OCI-LY7 (cell line): ENCODE measurements around the gene DSE. TPM values are rescaled to one million over a fixed set of nuclear protein-coding genes. Genes with fewer than 3 reads are reported as not detected.

Experiments
- BruUV-seq: library from RNA; stranded (reverse); fragments of 400-500 nt; replicated peaks from 2 replicates; lab custom pipeline; 2021; lab: Mats Ljungman, UMichigan
- CTCF ChIA-PET: fragments of 300-600 bp; sonication (Branson Sonifier 250); formaldehyde crosslinking; loops from one replicate; lab custom pipeline; 2022; ENCODE audit warnings: antibody characterized with exemption; ENCODE audit not compliant: unreplicated experiment; lab: Charles Lee
- POLR2A ChIA-PET: fragments of 300-600 bp; sonication (Branson Sonifier 250); formaldehyde crosslinking; loops from one replicate; lab custom pipeline; 2022; ENCODE audit warnings: antibody characterized with exemption; lab: Charles Lee
- DNase-seq: peaks from one replicate; pipeline ENCODE4 v3.0.0-alpha.2; 2015; ENCODE audit warnings: low spot score
- H2AFZ ChIP-seq: fragments of 200-600 bp; sonication (generic), shearing (Covaris generic); 2 replicates; pipeline ENCODE4 v1.6.1; 2014; ENCODE audit warnings: mild to moderate bottlenecking, antibody characterized with exemption, low read length, moderate library complexity
- H3K27ac ChIP-seq: fragments of 200-600 bp; sonication (generic); 2 replicates; pipeline ENCODE4 v1.5.1; 2014; ENCODE audit warnings: mixed run types, low read depth, mild to moderate bottlenecking, moderate library complexity, low read length, inconsistent platforms; ENCODE audit not compliant: poor library complexity, severe bottlenecking
- H3K36me3 ChIP-seq: fragments of 200-600 bp; sonication (generic); 2 replicates; pipeline ENCODE4 v1.6.1; 2014; ENCODE audit warnings: mild to moderate bottlenecking, antibody characterized with exemption, low read length, moderate library complexity, mixed read lengths; ENCODE audit not compliant: insufficient read depth
- H3K4me1 ChIP-seq: fragments of 200-600 bp; sonication (generic); 2 replicates; pipeline ENCODE4 v1.5.1; 2014; ENCODE audit warnings: mild to moderate bottlenecking, low read length; ENCODE audit not compliant: insufficient read depth, poor library complexity, severe bottlenecking
- H3K4me2 ChIP-seq: fragments of 200-600 bp; sonication (generic); 2 replicates; pipeline ENCODE4 v1.6.1; 2014; ENCODE audit warnings: mild to moderate bottlenecking, low read length
- H3K4me3 ChIP-seq: fragments of 200-600 bp; sonication (generic); 2 replicates; pipeline ENCODE4 v1.5.1; 2014; ENCODE audit warnings: mild to moderate bottlenecking, low read depth, low read length; ENCODE audit not compliant: poor library complexity, severe bottlenecking
- H3K79me2 ChIP-seq: fragments of 200-600 bp; sonication (generic); 2 replicates; pipeline ENCODE4 v1.6.1; 2016; ENCODE audit warnings: low read depth, mild to moderate bottlenecking, low read length, moderate library complexity, mixed read lengths; ENCODE audit not compliant: insufficient read depth
- H3K9me2 ChIP-seq: fragments of 200-600 bp; sonication (generic); 2 replicates; pipeline ENCODE4 v1.6.1; 2016; ENCODE audit warnings: mild to moderate bottlenecking, low read length, mixed read lengths; ENCODE audit not compliant: insufficient read depth
- H3K9me3 ChIP-seq: fragments of 200-600 bp; sonication (generic); 2 replicates; pipeline ENCODE4 v1.6.1; 2014; ENCODE audit warnings: mild to moderate bottlenecking, mixed run types, low read length, mixed read lengths
- H4K20me1 ChIP-seq: fragments of 200-600 bp; sonication (generic); 2 replicates; pipeline ENCODE4 v1.6.1; 2014; ENCODE audit warnings: mild to moderate bottlenecking, antibody characterized with exemption, low read length, moderate library complexity, mixed read lengths; ENCODE audit not compliant: insufficient read depth
- CTCF ChIP-seq: fragments of 200-600 bp; sonication (generic); conservative IDR thresholded peaks from 2 replicates; pipeline ENCODE4 v1.5.1; 2014; ENCODE audit warnings: mild to moderate bottlenecking, antibody characterized with exemption, low read length, moderate library complexity, mixed read lengths
- EZH2phosphoT487 ChIP-seq: fragments of 200-600 bp; sonication (generic); IDR thresholded peaks from 2 replicates; pipeline ENCODE4 v1.6.1; 2018; ENCODE audit warnings: low read depth, borderline replicate concordance, mild to moderate bottlenecking, mixed run types, antibody characterized with exemption, low read length, moderate library complexity, mixed read lengths
- intact Hi-C: fragments of 100-400 bp; cut with micrococcal nuclease; formaldehyde crosslinking; loops from one replicate; pipeline ENCODE4 v1.10.0; 2022; ENCODE audit not compliant: unreplicated experiment
- total RNA-seq, 2 experiments: library from RNA; depleted of rRNA in 1 of 2; stranded (reverse); fragments of >200 nt in 1 of 2; shearing (Covaris generic) in 1 of 2; gene quantifications; 2 replicates each; pipeline ENCODE4 v1.2.3, GENCODE V29; 2014 to 2022

DSE gene
- total RNA-seq, 2 experiments from 2014 or later = 3.9 to 7.6 TPM

- TF ChIP-seq CTCF = no peak
- TF ChIP-seq EZH2phosphoT487 = no peak
- Histone ChIP-seq H2AFZ (no peak overlapping the region), H3K4me3 (no peak overlapping the region), H3K79me2 (no peaks in the 10 kb centered on the region), H3K9me2 (no peaks in the 10 kb centered on the region), H3K4me2 (no peak overlapping the region), H4K20me1 (no peaks in the 10 kb centered on the region), H3K27ac (no peak overlapping the region), H3K9me3 (no peaks in the 10 kb centered on the region), H3K4me1 (no peaks in the 10 kb centered on the region), H3K36me3 (no peaks in the 10 kb centered on the region)
- intact Hi-C loops = no loop called here
- ChIA-PET POLR2A (interaction anchor here (1.3 to 1.6 kb wide), 2 partner anchors 10 to 12 kb away, joined by 3 to 4 read pairs; no protein-coding TSS in a partner anchor), CTCF (no interaction called here)
- BruUV-seq = no TSS peak
- no peak for DNase-seq
Observed at GRCh38 chr6:116437656-116438055, 66.9 kb downstream of the DSE start.

GRCh38 chr6:116438590-116439448 lies 68.1 kb downstream of the DSE start:
- Histone ChIP-seq H3K79me2 (no peaks in the 10 kb centered on the region), H3K4me2 (no peak overlapping the region), H2AFZ (no peak overlapping the region), H4K20me1 (no peaks in the 10 kb centered on the region), H3K4me3 (no peak overlapping the region), H3K27ac (no peak overlapping the region), H3K36me3 (no peaks in the 10 kb centered on the region), H3K4me1 (no peaks in the 10 kb centered on the region), H3K9me3 (no peaks in the 10 kb centered on the region), H3K9me2 (no peaks in the 10 kb centered on the region)
- no peak for TF ChIP-seq EZH2phosphoT487
- intact Hi-C loops = no loop called here
- DNase-seq = no peak
- ChIA-PET CTCF (no interaction called here), POLR2A (interaction anchor here (0.7 kb wide), 1 partner anchor 24 kb away, joined by 5 read pairs; no protein-coding TSS in a partner anchor)
- BruUV-seq = no TSS peak

GRCh38 chr6:116439522-116440051 lies 68.8 kb downstream of the DSE start:
- no TSS peak for BruUV-seq
- H4K20me1 ChIP-seq = no peaks in the 10 kb centered on the region
- POLR2A ChIA-PET = interaction anchor here (0.6 to 0.7 kb wide), 3 partner anchors 24 to 221 kb away, joined by 3 to 5 read pairs (median 3); no protein-coding TSS in a partner anchor

More at GRCh38 chr6:116439522-116440051, 68.8 kb downstream of the DSE start:
- Histone ChIP-seq H3K27ac (no peak overlapping the region), H3K9me3 (no peaks in the 10 kb centered on the region), H3K4me1 (no peaks in the 10 kb centered on the region), H3K79me2 (no peaks in the 10 kb centered on the region), H2AFZ (no peak overlapping the region), H3K4me3 (no peak overlapping the region), H3K4me2 (no peak overlapping the region), H3K36me3 (no peaks in the 10 kb centered on the region), H3K9me2 (no peaks in the 10 kb centered on the region)
- intact Hi-C loops = no loop called here
- no peak for DNase-seq
- CTCF ChIA-PET = no interaction called here
- no peak for TF ChIP-seq EZH2phosphoT487
- TF ChIP-seq CTCF = no peak
